K562 (cell line): ENCODE results near the gene DUSP28. TPM values are rescaled to one million over a fixed set of nuclear protein-coding genes. Genes with fewer than 3 reads are reported as not detected.

Experiments used
- ATF1 ChIP-seq, 2 experiments: fragments of 450-650 bp in 1 of 2; IDR thresholded peaks; 2 replicates each; pipeline ENCODE4 v1.6.1; 2016; ENCODE audit warnings: missing compliant biosample characterization in 1 of 2, missing genetic modification characterization in 1 of 2
- HMGN3 ChIP-seq: IDR thresholded peaks from 2 replicates; pipeline ENCODE4 v1.6.1; 2011; ENCODE audit warnings: borderline replicate concordance, low read depth, mild to moderate bottlenecking, mixed read lengths, low read length; ENCODE audit not compliant: insufficient read length; ENCODE audit errors: extremely low read depth
- NR2C2 ChIP-seq, 2 experiments: fragments of 200-800 bp in 1 of 2; sonication (Bioruptor generic) in 1 of 2; sonication (generic) in 1 of 2; formaldehyde crosslinking in 1 of 2; IDR thresholded peaks; 2 replicates each; pipeline versions ENCODE4 v1.6.1 to v1.8.0; 2016 to 2022; ENCODE audit warnings: mild to moderate bottlenecking in 1 of 2, missing compliant biosample characterization in 1 of 2, missing genetic modification characterization in 1 of 2, missing genetic modification reagents in 1 of 2
- RAD51 ChIP-seq: fragments of 450-650 bp; IDR thresholded peaks from 2 replicates; pipeline ENCODE4 v1.7.1; 2016; ENCODE audit warnings: low read depth, mild to moderate bottlenecking, borderline replicate concordance
- ZEB2 ChIP-seq: fragments of 450-650 bp; IDR thresholded peaks from 2 replicates; pipeline ENCODE4 v1.6.1; 2016
- ZNF592 ChIP-seq: fragments of 450-650 bp; IDR thresholded peaks from 2 replicates; pipeline ENCODE4 v1.6.1; 2017; ENCODE audit warnings: antibody characterized with exemption, mild to moderate bottlenecking
- polyA plus RNA-seq, 8 experiments: library from polyadenylated mRNA; depleted of rRNA in 4 of 8; stranded (reverse) in 5 of 8; unstranded in 3 of 8; fragments of >200 nt; fragmentation: Nextera tagmentation in 2 of 8; fragmentation: Illumina TruSeq in 1 of 8; extraction: Ambion mirVana in 2 of 8; extraction: Trizol in 1 of 8; gene quantifications; 2 replicates each; pipeline versions ENCODE4 v1.2.1 to v1.2.3, GENCODE V29; 2011 to 2014; ENCODE audit warnings: inconsistent platforms in 1 of 8, missing spikeins in 1 of 8
- total RNA-seq, 7 experiments: library from RNA; depleted of rRNA in 6 of 7; stranded (reverse); fragments of >200 nt in 6 of 7; fragmentation: Illumina TruSeq in 2 of 7; extraction: Trizol in 2 of 7; gene quantifications; 2 replicates each; pipeline versions ENCODE4 v1.2.1 to v1.2.3, GENCODE V29; 2011 to 2021; ENCODE audit warnings: low replicate concordance in 1 of 7
- TF ChIP-seq, protein P1 (sequence below), 2 experiments: fragments of 450-650 bp; formaldehyde crosslinking in 1 of 2; IDR thresholded peaks; 2 replicates each; pipeline versions ENCODE4 v1.4.0 to v1.6.1; 2014 to 2020; ENCODE audit warnings: mild to moderate bottlenecking in 2 of 2, borderline replicate concordance in 1 of 2, low read depth in 1 of 2
- TF ChIP-seq, protein P2 (sequence below), 3 experiments: fragments of 200-800 bp in 1 of 3; fragments of 250-450 bp in 1 of 3; fragments of 450-650 bp in 1 of 3; sonication (Bioruptor Pico) in 1 of 3; sonication (Bioruptor generic) in 1 of 3; formaldehyde crosslinking in 1 of 3; IDR thresholded peaks; 2 replicates each; pipeline versions ENCODE4 v1.6.1 to v1.8.0; 2016 to 2022; ENCODE audit warnings: mild to moderate bottlenecking in 2 of 3, missing genetic modification characterization in 2 of 3, missing compliant biosample characterization in 1 of 3, moderate library complexity in 1 of 3

The DUSP28 gene
- total and polyA plus RNA-seq, 9 of the 15 experiments (the other 6 are each of a cell fraction or from before 2014, with no cell fraction given) = 2.8 to 8.1 (median 4.2) TPM

GRCh38 chr2:240586198-240586918 is 26.2 kb downstream of the DUSP28 start, which contains the start of gene CAPN10 (continued):
- TF ChIP-seq, protein P1, sequence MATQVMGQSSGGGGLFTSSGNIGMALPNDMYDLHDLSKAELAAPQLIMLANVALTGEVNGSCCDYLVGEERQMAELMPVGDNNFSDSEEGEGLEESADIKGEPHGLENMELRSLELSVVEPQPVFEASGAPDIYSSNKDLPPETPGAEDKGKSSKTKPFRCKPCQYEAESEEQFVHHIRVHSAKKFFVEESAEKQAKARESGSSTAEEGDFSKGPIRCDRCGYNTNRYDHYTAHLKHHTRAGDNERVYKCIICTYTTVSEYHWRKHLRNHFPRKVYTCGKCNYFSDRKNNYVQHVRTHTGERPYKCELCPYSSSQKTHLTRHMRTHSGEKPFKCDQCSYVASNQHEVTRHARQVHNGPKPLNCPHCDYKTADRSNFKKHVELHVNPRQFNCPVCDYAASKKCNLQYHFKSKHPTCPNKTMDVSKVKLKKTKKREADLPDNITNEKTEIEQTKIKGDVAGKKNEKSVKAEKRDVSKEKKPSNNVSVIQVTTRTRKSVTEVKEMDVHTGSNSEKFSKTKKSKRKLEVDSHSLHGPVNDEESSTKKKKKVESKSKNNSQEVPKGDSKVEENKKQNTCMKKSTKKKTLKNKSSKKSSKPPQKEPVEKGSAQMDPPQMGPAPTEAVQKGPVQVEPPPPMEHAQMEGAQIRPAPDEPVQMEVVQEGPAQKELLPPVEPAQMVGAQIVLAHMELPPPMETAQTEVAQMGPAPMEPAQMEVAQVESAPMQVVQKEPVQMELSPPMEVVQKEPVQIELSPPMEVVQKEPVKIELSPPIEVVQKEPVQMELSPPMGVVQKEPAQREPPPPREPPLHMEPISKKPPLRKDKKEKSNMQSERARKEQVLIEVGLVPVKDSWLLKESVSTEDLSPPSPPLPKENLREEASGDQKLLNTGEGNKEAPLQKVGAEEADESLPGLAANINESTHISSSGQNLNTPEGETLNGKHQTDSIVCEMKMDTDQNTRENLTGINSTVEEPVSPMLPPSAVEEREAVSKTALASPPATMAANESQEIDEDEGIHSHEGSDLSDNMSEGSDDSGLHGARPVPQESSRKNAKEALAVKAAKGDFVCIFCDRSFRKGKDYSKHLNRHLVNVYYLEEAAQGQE (IDR thresholded peaks at IDR 0.05; ENCODE audit: borderline replicate concordance) = peak; percentile 83
- TF ChIP-seq, protein P1 (CRISPR knock-in tag; IDR thresholded peaks at IDR 0.05; ENCODE audit: low read depth) = no peak; the same call in 1 of the 2 replicates
- TF ChIP-seq, protein P2, sequence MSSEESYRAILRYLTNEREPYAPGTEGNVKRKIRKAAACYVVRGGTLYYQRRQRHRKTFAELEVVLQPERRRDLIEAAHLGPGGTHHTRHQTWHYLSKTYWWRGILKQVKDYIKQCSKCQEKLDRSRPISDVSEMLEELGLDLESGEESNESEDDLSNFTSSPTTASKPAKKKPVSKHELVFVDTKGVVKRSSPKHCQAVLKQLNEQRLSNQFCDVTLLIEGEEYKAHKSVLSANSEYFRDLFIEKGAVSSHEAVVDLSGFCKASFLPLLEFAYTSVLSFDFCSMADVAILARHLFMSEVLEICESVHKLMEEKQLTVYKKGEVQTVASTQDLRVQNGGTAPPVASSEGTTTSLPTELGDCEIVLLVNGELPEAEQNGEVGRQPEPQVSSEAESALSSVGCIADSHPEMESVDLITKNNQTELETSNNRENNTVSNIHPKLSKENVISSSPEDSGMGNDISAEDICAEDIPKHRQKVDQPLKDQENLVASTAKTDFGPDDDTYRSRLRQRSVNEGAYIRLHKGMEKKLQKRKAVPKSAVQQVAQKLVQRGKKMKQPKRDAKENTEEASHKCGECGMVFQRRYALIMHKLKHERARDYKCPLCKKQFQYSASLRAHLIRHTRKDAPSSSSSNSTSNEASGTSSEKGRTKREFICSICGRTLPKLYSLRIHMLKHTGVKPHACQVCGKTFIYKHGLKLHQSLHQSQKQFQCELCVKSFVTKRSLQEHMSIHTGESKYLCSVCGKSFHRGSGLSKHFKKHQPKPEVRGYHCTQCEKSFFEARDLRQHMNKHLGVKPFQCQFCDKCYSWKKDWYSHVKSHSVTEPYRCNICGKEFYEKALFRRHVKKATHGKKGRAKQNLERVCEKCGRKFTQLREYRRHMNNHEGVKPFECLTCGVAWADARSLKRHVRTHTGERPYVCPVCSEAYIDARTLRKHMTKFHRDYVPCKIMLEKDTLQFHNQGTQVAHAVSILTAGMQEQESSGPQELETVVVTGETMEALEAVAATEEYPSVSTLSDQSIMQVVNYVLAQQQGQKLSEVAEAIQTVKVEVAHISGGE (CRISPR knock-in tag; IDR thresholded peaks at IDR 0.05) = peak in 1 of 3 experiments; percentile 84; a peak in 3 of 6 replicates
- peak; percentile 33 for TF ChIP-seq HMGN3
- TF ChIP-seq RAD51 = peak; percentile 99
- no peak for TF ChIP-seq ZEB2
- TF ChIP-seq ZNF592 = peak; percentile 59; the same call in 1 of the 2 replicates
- TF ChIP-seq ATF1 (CRISPR knock-in tag; IDR thresholded peaks at IDR 0.05) = peak; percentile 38; the same call in 1 of the 2 replicates
- peak; percentile 93 for TF ChIP-seq ATF1 (tag; IDR thresholded peaks at IDR 0.05)
- TF ChIP-seq NR2C2 (CRISPR knock-in tag; IDR thresholded peaks at IDR 0.05) = peak; percentile 61
- TF ChIP-seq NR2C2 (tag; IDR thresholded peaks at IDR 0.05) = peak; percentile 95
